ENCODE measurements around the gene RAVER1.

RAVER1 gene

GRCh38 chr19:10315335-10316214, 17.8 kb downstream of the RAVER1 start, which contains the start of gene FDX2 (continued):
- no peak for TF ChIP-seq TSHZ1 (tag by site-specific recombination; IDR thresholded peaks at IDR 0.05; ENCODE audit: borderline replicate concordance)
- no peak for TF ChIP-seq ZBTB49 (tag by site-specific recombination; IDR thresholded peaks at IDR 0.05; ENCODE audit: low read depth)
- TF ChIP-seq ZNF580 (tag by site-specific recombination; IDR thresholded peaks at IDR 0.05): no peak
- no peak for TF ChIP-seq ZNF280C (tag by site-specific recombination; IDR thresholded peaks at IDR 0.05)
- TF ChIP-seq ZNF747 (tag by site-specific recombination; IDR thresholded peaks at IDR 0.05): no peak
- no peak for TF ChIP-seq HOXC10 (CRISPR knock-in tag; IDR thresholded peaks at IDR 0.05)
- TF ChIP-seq ZNF488 (tag by site-specific recombination; IDR thresholded peaks at IDR 0.05): no peak
- TF ChIP-seq IKZF3 (tag by site-specific recombination; IDR thresholded peaks at IDR 0.05): no peak
- no peak for TF ChIP-seq BCL6B (tag by site-specific recombination; IDR thresholded peaks at IDR 0.05)
- no peak for TF ChIP-seq ZNF18 (tag by site-specific recombination; IDR thresholded peaks at IDR 0.05)
- TF ChIP-seq ZBTB44 (tag by site-specific recombination; IDR thresholded peaks at IDR 0.05): no peak
- peak; percentile 38; the same call in 1 of the 2 replicates for TF ChIP-seq ZBTB10 (tag by site-specific recombination; IDR thresholded peaks at IDR 0.05)
- TF ChIP-seq ZNF830 (tag by site-specific recombination; IDR thresholded peaks at IDR 0.05; ENCODE audit: low read depth): no peak
- TF ChIP-seq KLF17 (tag by site-specific recombination; IDR thresholded peaks at IDR 0.05): peak; percentile 61; the same call in 1 of the 2 replicates
- TF ChIP-seq ZFP69B (tag by site-specific recombination; IDR thresholded peaks at IDR 0.05): no peak
- no peak for TF ChIP-seq ZNF707 (tag by site-specific recombination; IDR thresholded peaks at IDR 0.05)

All from HEK293 (cell line).